Adrenal gland (tissue), 12 donors: ENCODE data around the gene PPP2R3B. TPM values are rescaled to one million over a fixed set of nuclear protein-coding genes. Genes with fewer than 3 reads are reported as not detected.

ENCODE experiments used
- DNase-seq, 7 donors: peaks; one replicate each; pipeline ENCODE4 v3.0.0-alpha.2; 2019 to 2020
- H3K27ac ChIP-seq, 5 donors: fragments of 200-600 bp; sonication (generic) in 4 of 5; 1 replicate in 3 of 5; 2 replicates in 2 of 5; pipeline versions ENCODE4 v1.5.1 to v1.8.0; 2016 to 2020; ENCODE audit warnings: mild to moderate bottlenecking in 1 of 5
- H3K27me3 ChIP-seq: fragments of 200-600 bp; 2 replicates; pipeline ENCODE4 v1.8.0; 2021
- H3K36me3 ChIP-seq, 2 donors: fragments of 200-600 bp; replicated peaks in 1 of 2; 1 replicate in 1 of 2; 2 replicates in 1 of 2; pipeline versions ENCODE4 v1.5.1 to v1.8.0; 2018 to 2022
- H3K4me1 ChIP-seq, 2 donors: fragments of 200-600 bp; replicated peaks in 1 of 2; 1 replicate in 1 of 2; 2 replicates in 1 of 2; pipeline versions ENCODE4 v1.5.1 to v1.8.0; 2018 to 2021
- H3K4me3 ChIP-seq, 4 donors: fragments of 200-600 bp; sonication (generic) in 3 of 4; one replicate each; pipeline ENCODE4 v1.5.1; 2016 to 2018
- H3K9me3 ChIP-seq, 3 donors: fragments of 200-600 bp; sonication (generic) in 1 of 3; replicated peaks in 1 of 3; 1 replicate in 2 of 3; 2 replicates in 1 of 3; pipeline versions ENCODE4 v1.5.1 to v1.8.0; 2016 to 2021
- CTCF ChIP-seq, 6 experiments: fragments of 450-650 bp in 4 of 6; fragments of 200-600 bp in 2 of 6; sonication (generic) in 1 of 6; IDR thresholded peaks; 1 replicate in 5 of 6; 2 replicates in 1 of 6; pipeline versions ENCODE4 v1.5.1 to v1.8.0; 2016 to 2021; ENCODE audit warnings: antibody characterized with exemption in 6 of 6, mild to moderate bottlenecking in 2 of 6, moderate library complexity in 1 of 6
- POLR2A ChIP-seq, 2 donors: fragments of 450-650 bp; IDR thresholded peaks; one replicate each; pipeline ENCODE4 v1.6.1; 2017; ENCODE audit warnings: antibody characterized with exemption in 2 of 2, mild to moderate bottlenecking in 2 of 2, moderate library complexity in 1 of 2
- WGBS, 4 donors: extraction: QIAGEN DNeasy Blood & Tissue Kit in 2 of 4; methylation state at CpG; one replicate each; pipeline versions ENCODE4 v1.1.5 to v1.1.7; 2013 to 2017; 5-methylcytosine and 5-hydroxymethylcytosine counted together
- intact Hi-C, 2 donors: fragments of 100-400 bp; cut with DNase I; formaldehyde crosslinking; loops; one replicate each; pipeline versions ENCODE4 v1.14.1 to v1.15.0; 2022 to 2023
- polyA plus RNA-seq, 3 donors: library from polyadenylated mRNA; stranded (reverse); fragments of 200-250 nt in 2 of 3; fragments of 350-450 nt in 1 of 3; fragmentation: Illumina TruSeq in 1 of 3; extraction: RNeasy Lipid Tissue Mini Kit (QIAGEN cat#74804) in 1 of 3; gene quantifications; one replicate each; pipeline ENCODE4 v1.2.3, GENCODE V29; 2013 to 2014
- total RNA-seq, 9 donors: library from RNA; depleted of rRNA in 4 of 9; stranded (reverse); fragments of >200 nt in 4 of 9; fragments of 120-200 nt in 1 of 9; fragmentation: NEBNext Ultra II Directional in 1 of 9; extraction: Animal tissue kit (Norgen Biotek cat#: 25700) in 1 of 9; gene quantifications; one replicate each; pipeline versions ENCODE4 v1.1.0 to v1.2.4, GENCODE V29; 2013 to 2023
- donor health status: healthy with polysubstance abuse.
- donor health status: Bipolar disorder and iron deficiency.
- donor health status: DM: yes; HTN: yes; CAD: no.
- donor health status: DM: no; HTN: no; CAD: no.
- donor health status: DM: no; HTN: no; CAD: no.
- donor health status: DM: yes; HTN: yes; CAD: no.

The PPP2R3B gene
- total and polyA plus RNA-seq, 12 donors, result 2.1 to 112 (median 14.2) TPM

GRCh38 chrX:312621-313331 lies 73.9 kb downstream of the PPP2R3B start:
- H3K27ac ChIP-seq, result no peak overlapping the region
- H3K36me3 ChIP-seq, result peaks cover 0 to 43% of the 10 kb centered on the region in 2 donors
- intact Hi-C loops, result no loop called here
- peaks cover 0 to under 1% of the 10 kb centered on the region in 2 donors for H3K4me1 ChIP-seq
- TF ChIP-seq CTCF (IDR thresholded peaks at IDR 0.05) (no peak), POLR2A (IDR thresholded peaks at IDR 0.05) (no peak)
- H3K4me3 ChIP-seq, result no peak overlapping the region
- 90 to 97% (median 95%) methylated on average over 42 to 54 of the region's 54 CpGs for WGBS, 4 donors
- no peak for DNase-seq
- H3K27me3 ChIP-seq, result no peaks in the 10 kb centered on the region
- no peaks in the 10 kb centered on the region for H3K9me3 ChIP-seq

DNA sequence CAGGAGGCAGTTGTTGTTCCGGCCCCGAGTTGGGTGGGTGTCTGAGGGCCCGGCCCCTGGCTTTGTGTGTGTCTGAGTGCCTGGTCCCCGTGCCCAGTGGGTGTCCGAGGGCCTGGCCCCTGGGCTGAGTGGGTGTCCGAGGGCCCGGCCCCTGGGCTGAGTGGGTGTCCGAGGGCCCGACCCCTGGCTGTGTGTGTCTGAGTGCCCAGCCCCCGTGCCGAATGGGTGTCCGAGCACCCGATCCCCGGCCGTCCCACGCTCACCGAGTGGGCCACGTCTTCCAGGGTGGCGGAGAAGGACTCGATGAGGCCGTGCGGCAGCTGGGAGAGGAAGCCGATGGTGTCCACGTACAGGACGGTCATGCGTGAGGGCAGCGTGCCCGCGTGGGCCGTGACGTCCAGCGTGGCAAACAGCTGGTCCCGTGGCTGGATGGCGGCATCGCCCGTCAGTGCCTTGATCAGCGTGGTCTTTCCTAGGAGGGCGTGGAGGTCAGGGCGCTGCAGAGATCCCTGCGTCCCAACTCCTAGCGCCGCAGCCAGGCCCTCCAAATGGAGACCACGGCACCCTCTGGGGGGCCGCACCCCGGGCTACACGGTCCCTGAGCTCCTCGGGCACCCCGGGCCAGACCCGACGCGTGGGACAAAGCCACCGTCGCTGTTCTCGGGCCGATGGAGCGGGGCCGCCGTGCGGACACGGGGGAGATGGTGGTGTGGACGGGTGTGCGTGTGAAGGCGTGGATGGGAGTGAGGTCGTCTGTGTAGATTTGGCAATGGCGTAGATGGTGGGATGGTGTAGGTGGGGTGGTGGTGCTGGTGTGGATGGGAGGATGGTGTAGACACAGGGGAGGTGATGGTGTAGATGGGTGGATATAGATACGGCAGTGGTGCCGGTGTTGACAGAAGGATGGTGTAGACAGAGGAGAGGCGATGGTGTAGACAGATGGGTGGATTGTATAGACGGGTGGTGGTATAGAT lies 75.3 kb downstream of the PPP2R3B start:
- Histone ChIP-seq H3K36me3 (peaks cover 0 to 52% of the 10 kb centered on the region in 2 donors), H3K27me3 (no peaks in the 10 kb centered on the region), H3K4me3 (no peak overlapping the region), H3K9me3 (no peaks in the 10 kb centered on the region), H3K27ac (no peak overlapping the region), H3K4me1 (no peaks in the 10 kb centered on the region)
- WGBS, 4 donors, result 94 to 95% (median 95%) methylated on average over 38 to 69 of the region's 69 CpGs
- DNase-seq, result peak in 2 of 7 donors; percentile 5 to 10
- no peak for TF ChIP-seq CTCF (IDR thresholded peaks at IDR 0.05)
- no peak for TF ChIP-seq POLR2A (IDR thresholded peaks at IDR 0.05)
- intact Hi-C loops, result no loop called here

DNA sequence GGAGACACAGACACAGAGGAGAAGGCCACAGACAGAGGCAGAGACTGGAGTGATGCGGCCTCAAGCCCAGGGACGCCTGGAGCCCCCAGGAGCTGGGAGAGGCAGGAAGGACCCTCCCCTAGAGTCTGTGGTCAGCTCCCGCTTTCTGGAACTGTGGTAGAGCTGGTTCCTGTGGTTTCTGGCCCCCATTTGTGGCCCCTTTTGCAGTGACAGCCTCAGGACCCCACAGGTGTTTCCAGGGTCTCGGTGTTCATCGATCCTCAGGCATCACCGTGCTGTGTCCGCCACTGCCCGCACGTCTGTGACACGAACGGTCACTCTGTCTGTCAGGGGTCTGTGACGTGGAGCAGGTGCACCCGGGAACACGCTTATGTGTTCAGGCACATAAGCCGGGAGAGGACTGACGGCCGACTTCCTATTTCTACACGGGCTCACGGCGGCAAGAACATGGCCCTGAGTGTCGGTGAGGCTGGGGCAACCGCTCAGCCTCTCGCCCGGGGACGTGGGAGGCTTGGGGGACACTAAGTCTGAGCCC lies 76.0 kb downstream of the PPP2R3B start:
- WGBS, 4 donors, result 91 to 95% (median 93%) methylated on average over 17 to 25 of the region's 25 CpGs
- intact Hi-C loops, result no loop called here
- Histone ChIP-seq H3K27ac (no peak overlapping the region), H3K4me3 (no peak overlapping the region), H3K4me1 (no peaks in the 10 kb centered on the region), H3K36me3 (peaks cover 0 to 56% of the 10 kb centered on the region in 2 donors), H3K27me3 (no peaks in the 10 kb centered on the region), H3K9me3 (no peaks in the 10 kb centered on the region)
- peak in 1 of 7 donors; percentile 1 for DNase-seq
- no peak for TF ChIP-seq CTCF (IDR thresholded peaks at IDR 0.05)
- no peak for TF ChIP-seq POLR2A (IDR thresholded peaks at IDR 0.05)
